GM19455 (cell line): ENCODE data around the gene BICDL1.

Experiments used
- ATAC-seq: cut with Tn5 transposase; IDR thresholded peaks from one replicate; pipeline ENCODE4 v1.9.1; 2021; ENCODE audit not compliant: unreplicated experiment

Gene BICDL1

DNA sequence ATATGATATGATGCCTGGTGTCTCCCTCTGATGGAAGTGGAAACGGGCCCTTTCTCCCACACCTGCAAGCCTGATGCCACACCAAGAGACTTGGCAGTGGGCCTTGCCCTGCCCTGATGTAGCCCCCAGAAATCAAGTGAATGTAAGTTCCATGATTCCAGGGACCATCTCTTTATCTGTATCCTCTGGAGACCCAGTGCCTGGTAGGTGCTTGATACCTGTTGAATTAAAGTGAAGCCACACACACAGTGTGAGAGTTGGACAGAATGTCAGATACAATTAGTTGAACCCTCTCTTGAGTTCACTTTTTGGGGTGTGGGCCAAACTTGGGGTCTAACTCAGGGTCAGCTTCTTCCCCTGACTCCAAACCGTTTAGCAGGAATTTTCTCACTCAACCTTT, 132.3 kb downstream of the BICDL1 start:
- no peak for ATAC-seq

DNA sequence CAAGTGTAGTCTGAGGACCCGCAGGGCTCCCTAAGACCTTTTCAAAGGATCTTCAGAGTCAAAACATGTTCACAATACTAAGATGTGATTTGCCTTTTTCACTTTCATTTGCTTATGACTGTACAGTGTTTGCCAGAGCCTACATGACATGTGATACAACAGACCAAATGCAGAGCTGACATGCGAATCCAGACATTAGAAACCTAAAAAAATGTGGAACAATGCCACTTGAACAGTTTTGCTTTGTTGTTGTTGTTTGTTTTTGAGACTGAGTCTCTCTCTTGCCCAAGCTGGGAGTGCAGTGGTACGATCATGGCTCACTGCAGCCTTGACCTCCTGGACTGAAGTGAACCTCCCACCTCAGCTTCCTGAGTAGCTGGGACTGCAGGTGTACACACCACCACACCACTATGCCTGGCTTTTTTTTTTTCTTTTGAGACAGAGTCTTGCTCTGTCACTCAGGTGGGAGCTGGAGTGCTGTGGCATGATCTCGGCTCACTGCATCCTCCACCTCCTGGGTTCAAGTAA, 132.8 kb downstream of the BICDL1 start:
- peak; percentile 40 for ATAC-seq

DNA sequence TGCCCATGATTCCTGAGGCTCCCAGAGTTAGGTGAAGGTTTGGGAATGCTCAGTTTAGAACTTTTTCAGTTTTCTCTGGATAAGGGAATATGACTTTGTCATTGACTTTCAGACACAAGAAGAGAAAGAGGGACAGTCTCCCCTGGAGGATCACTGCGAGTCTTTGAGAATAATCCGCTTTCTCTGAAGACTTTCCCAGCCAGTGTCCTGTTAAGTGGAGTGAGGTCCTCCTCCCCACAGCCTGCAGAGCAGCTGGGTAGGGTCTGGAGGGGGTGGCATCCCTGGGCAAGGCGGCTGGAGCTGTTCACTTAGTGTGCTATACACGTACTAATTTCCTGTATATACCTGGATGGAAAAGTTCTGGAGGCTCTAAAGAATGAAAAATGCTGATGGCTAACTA, 136.0 kb downstream of the BICDL1 start:
- no peak for ATAC-seq

DNA sequence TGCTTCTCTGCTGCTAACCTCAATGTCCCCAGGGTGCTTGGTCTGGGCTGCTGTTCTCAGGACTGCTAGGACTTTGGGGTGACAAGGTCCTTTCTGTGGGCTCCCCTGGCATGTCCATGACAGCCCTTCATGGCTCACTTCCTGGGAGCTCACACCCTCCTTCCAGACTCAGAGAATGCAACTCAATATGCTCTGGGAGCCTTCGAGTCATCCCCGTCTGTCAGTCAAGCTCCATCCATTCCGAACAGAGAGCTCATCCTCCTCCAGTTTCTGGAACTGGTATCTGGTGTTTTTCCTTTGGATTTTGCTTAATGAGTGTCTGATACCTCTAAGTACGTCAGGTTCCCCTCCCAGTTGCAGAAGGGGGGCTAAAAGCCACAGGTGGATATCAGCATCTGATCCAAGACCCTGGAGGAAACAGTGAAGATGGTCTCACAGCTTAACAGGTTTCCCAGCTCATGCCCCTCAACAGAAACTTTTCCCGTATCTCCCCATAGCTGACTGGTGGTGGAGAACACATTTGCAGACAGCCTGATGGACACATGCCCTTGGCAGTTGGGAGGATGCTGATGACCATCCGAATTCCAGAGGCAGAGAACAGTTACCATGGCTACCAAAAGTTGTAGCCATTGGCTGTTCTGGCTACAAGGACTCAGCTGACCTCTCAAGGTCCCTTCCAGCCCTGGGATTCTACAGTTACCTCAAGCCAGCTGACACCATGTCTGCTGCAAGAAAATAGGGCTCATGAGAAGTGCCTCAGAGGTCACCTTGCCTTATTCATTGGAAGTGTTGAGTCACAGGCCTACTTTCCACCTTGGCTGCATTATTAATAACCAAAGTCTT, 137.0 kb downstream of the BICDL1 start:
- no peak for ATAC-seq

DNA sequence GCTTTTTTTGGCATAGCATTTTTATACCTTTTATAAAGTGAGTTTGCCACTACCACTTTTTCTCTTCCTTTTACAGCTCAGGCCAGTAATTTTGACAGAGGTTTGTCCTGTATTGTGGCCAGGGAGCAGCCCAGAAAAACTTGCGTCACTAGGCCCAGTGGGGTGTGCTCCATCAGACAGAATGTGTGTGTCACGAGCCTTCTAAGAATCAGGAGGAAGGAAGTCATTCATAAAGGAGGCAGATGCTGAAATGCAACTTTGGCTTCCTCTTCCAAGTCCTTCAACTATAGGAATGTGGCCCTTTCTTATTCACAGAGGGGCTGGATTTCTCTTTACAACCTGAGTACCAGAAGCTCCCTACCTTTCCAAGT, 137.6 kb downstream of the BICDL1 start:
- no peak for ATAC-seq

DNA sequence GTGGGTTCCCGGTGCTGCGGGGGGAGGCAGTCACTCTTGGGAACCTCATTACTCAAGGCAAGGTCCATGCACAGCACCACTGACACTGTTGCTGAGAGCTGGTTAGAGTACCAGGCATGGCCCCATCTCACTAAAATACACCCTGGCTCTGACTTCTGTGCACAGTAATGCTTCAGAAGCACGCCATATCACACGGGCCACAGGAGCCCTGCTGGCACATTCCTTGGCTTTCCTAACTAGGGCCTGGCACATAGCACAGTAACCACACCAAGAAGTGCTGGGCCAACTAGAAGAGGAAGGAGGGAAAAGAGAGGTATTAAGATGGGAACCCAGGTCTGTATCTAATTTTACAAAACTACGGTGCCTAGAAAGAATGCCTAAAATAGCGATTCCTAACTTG, 141.0 kb downstream of the BICDL1 start:
- no peak for ATAC-seq

DNA sequence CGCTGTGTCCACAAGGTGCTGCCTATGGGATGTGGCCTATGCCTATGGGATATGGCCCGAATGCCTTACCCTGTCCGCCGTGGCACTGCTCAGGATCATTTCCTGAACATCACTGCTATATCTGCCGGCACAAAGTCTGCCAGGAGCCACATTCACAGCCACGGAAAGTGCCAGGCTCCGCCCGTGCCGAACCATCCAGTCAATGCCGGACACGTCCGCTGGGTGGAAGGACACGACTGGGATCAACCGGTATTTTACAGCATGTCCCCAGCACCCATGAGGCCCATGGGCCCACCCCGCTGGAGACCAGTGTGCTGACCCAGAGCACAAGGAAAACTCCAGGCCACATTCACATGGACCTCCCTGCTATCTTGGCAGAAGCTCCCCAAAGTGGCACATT, 142.1 kb downstream of the BICDL1 start:
- no peak for ATAC-seq

DNA sequence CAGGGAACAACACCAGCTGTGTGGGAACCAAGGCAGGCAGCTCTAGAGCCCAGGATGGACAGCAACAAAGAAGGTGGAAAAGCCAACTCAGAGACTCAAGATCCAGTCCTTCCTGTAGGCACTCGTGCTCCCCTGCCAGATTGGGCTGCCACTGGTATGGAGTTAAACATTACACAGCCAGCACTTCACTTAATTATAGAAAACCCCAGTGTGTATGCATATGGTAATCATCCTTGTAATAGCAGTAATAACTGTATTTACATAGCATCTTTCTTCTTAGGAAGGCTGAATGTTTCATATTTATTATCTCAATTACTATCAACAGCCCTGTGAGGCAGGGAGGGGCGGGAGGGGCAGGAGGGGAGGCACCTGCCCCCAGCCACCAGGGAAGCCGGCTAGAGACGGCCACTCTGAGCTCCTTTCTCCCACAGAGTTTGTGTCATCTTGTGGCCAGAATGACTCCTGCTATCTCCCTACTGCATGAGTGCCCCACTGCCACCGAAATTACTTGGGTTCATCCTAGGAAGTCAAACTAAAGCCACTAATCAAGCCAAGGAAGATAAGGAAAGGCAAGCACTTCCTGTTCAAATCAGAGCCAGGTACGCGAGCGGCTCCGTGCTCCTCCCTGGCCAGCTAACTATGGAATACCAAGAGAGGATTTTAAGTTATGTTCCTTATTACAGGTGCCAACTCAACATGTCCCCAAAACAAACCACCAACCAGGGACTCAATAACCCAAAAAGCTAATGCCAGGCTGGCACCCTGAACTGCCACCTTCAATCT, 143.2 kb downstream of the BICDL1 start:
- ATAC-seq, result no peak

DNA sequence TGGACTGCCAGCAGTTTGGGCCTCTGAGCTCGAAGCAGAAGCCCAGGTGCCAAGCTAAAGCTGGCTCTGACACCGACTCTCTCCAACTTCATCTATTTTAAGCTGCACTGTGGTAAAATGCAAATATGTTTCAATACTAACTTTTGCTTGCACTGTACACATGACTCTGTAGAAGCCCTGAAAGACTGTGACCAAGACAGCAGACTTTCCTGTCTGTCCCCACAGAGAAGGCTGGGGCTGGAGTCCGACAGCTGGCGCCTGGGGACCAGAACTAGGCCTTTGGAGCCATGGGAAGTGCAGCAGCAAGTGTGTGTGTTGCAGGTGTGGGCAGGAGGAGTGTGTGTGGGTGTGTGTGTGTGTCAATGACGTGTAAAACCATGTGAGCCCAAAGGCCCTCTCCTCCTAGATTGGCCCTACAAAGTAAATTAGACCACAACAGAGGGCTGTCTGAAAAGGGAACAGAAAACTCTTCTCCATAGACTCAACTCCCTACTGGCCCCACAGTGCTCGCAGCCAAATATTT, 143.9 kb downstream of the BICDL1 start:
- peak; percentile 90 for ATAC-seq

DNA sequence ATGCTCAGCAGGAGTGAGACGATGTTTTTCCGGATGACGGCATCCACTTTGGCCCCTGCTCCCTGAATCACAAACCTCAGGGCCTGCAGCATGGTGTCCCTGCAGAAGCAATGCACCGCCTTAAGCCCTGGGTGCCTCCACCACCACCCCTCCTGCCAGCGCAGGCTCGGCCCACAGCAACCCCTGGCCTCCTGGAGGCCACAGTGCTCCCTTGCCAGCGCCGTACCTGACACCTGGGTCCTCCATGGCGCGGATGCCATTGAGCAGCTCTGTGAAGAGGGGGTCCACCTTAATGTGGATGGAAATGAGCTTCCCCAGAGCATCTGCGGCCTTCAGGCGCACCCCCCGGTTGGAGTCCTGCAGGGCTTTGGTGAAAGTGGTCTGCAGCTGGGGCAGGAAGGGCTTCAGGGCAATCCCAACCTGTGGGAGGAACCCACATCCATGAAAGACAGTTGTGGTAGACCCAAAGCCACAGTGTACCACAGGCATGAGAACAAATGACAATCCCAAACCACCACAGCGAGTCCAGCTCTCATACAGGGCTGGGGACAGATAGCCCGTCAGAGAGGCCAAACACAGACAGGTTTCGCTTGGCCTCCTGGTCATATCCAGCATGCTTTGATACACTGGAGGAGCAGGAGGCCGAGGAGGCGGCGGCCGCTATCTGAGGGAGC, 145.4 kb downstream of the BICDL1 start:
- ATAC-seq, result no peak

DNA sequence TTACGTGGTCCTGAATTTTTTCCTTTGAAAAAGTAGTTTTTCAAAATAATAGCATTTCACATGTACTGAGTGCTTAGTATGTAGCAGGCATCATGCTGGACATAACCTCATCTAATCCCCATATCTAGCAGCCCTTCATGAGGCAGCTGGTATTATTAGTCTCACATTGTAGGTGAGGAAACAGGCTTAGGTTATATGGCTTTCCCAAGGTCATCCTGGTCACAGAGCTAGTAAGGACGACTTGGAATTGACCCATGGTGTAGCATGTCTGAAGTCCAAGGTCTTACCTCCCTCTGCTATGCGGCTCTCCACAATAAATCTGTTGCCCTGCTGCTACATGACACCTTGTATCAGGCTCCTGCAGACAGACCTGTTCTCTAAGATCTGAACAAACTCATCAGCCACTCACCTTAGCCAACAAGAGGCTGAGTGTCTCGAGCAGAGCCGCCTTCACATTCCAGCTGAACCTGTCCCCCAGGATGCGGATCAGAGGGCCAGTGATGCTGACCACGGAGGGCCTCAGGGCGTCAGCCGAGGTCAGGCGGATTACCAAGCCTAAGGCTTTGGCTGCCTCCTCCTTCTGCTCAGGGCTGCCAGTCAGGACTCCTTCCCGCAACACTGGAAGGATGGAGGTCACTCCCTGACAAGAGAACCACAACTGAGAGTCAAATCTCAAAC, 147.2 kb downstream of the BICDL1 start:
- no peak for ATAC-seq

DNA sequence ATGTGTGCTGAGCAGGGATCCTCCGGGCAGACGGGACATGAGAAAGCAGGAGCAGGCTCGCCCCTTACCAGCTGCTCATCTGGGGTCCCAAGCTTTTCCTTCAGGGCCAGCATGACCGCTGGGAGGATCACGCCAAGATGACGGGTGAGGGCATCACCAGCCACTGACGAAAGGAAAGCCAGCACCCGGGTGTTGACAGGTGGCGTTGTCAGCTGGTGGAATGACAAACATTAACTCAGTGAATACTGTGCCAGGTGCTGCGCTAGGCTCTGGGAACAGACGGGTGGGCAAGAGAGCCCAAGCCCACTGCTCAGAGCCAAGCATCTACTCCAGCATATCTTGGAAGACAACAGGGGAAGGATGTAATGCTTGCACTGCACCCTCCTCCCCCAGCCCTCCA, 148.8 kb downstream of the BICDL1 start:
- ATAC-seq, result no peak

DNA sequence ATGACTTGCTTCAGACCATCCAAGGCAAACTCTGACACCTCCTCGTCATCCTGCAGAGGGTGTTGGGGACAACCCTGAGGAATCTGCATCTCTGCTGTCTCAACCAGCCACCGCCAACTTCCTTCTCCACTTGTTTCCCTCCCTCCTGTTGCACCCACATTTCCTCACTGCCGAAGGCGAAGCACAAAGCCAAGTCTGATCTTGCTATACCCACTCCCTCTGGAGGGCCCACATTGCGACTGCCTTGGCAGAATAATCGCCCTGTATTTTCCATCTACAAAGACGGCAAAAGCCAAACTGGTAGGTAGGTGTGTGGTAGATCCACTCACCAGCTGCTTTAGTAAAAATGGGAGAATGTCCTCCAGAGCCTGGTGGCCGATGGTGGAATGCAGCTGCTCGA, 149.3 kb downstream of the BICDL1 start:
- no peak for ATAC-seq

DNA sequence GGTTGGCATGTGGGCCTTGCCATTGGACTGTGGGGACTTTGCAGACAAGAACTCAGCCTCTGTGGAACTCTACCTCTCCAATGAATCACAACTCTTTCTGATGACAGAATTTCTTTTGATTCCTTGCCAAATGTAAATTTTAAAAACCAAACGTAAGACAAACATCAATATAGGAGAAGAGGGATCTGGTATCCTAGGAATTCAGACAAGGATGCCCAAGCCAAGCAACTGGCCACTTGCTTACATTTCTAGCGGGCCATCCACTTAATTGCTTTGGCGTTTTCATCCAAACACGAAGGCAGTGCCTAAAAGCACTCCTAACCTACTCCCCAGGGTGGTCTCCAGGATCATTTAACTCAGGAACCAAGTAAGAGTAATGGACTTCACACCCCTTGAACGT, 150.9 kb downstream of the BICDL1 start:
- ATAC-seq, result no peak

DNA sequence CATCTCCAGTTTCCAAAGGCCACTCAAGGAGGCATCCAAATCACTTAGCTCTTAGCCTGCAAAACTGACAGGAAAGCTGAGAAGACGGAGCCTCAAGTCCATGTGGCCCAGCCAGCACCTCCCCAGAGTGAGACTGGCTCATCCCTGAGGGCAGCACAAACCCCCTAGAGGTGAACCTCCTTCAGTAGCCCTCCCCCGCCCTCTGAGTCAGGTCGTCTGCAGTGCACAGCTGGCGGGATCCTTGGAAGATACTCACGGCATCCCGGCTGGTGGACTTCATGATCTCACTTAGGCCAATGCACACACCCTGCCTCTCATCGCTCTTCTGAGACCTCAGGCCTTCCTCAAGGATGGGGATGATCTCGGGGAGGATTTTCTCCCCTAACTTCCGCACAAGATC, 151.6 kb downstream of the BICDL1 start:
- no peak for ATAC-seq

DNA sequence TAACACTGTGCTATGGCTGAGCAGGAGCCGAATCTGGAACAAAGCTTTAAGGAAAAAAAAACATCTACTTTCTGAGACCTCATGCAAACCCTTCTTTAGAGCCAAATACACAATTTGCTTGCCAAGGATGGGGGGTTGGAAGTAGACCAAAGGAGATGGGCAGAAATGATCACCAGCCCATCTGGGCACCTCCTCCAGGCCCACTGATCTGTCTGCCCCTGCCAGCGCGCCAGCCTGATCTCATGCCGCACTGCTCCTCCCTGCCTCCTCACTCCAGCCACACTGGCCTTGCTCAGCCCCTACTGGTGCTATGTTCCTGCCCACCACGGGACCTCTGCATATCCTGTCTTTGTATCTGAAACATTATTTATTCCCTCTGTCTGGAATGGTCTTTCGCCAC, 152.3 kb downstream of the BICDL1 start:
- ATAC-seq, result no peak

DNA sequence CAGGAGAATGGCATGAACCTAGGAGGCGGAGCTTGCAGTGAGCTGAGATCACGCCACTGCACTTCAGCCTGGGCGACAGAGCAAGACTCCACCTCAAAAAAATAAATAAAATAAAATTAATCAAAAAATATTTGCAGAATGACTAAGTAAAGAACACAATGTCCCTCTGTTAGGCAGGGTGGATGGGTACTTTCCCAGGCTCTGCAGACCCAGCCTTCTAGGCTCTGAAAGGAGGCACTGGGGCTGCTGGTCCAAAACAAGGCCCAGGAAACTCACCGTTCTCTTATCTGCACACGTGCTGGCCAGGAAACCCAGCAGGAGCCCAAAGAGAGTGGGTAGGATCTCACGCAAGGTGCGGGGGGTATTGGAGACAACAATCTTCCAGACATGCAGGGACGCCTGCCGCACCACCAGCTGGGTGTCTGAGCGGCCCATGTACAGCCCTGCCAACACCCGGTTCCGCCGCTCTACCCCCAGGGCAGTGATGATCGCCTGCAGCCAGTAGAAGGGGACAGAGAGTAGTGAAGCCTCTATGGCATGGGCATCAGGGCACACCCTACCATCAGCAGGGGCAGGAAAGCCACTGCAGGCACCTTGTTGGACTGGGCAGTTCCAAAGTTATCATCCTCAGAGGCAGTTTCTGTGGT, 153.3 kb downstream of the BICDL1 start:
- no peak for ATAC-seq
